Endothelial cell (in vitro differentiated cells): ENCODE results near the gene IFRD2. TPM values are rescaled to one million over a fixed set of nuclear protein-coding genes. Genes with fewer than 3 reads are reported as not detected.

Source experiments
- DNase-seq: peaks from one replicate; pipeline ENCODE4 v3.0.0; 2021; ENCODE audit warnings: low spot score
- H3K27ac Mint-ChIP-seq: one replicate; pipeline ENCODE4 v1.8.0; 2021; ENCODE audit warnings: mixed read lengths, inconsistent platforms; ENCODE audit not compliant: unreplicated experiment
- H3K27me3 Mint-ChIP-seq: one replicate; pipeline ENCODE4 v1.8.0; 2021; ENCODE audit warnings: mild to moderate bottlenecking, moderate library complexity, mixed read lengths, inconsistent platforms; ENCODE audit not compliant: unreplicated experiment
- H3K36me3 Mint-ChIP-seq: one replicate; pipeline ENCODE4 v1.8.0; 2021; ENCODE audit warnings: mild to moderate bottlenecking, low read depth, mixed read lengths, inconsistent platforms; ENCODE audit not compliant: unreplicated experiment
- H3K4me1 Mint-ChIP-seq: one replicate; pipeline ENCODE4 v1.8.0; 2021; ENCODE audit warnings: mild to moderate bottlenecking, mixed read lengths, inconsistent platforms; ENCODE audit not compliant: unreplicated experiment
- H3K4me3 Mint-ChIP-seq: one replicate; pipeline ENCODE4 v1.8.0; 2021; ENCODE audit warnings: mild to moderate bottlenecking, mixed read lengths, inconsistent platforms; ENCODE audit not compliant: unreplicated experiment
- H3K9me3 Mint-ChIP-seq: one replicate; pipeline ENCODE4 v1.8.0; 2021; ENCODE audit warnings: mixed read lengths, inconsistent platforms; ENCODE audit not compliant: unreplicated experiment
- CTCF ChIP-seq: fragments of 200-600 bp; sonication (generic); IDR thresholded peaks from one replicate; pipeline ENCODE4 v1.5.0; 2021; ENCODE audit warnings: antibody characterized with exemption; ENCODE audit not compliant: unreplicated experiment
- total RNA-seq: library from RNA; stranded (reverse); fragmentation: NEBNext Ultra II Directional; extraction: Animal tissue kit (Norgen Biotek cat#: 25700); gene quantifications from one replicate; pipeline ENCODE4 v1.2.1, GENCODE V29; 2021; ENCODE audit not compliant: unreplicated experiment

The IFRD2 gene
- total RNA-seq, 1 donor from 2014 or later = 43.2 TPM

GRCh38 chr3:50256978-50257890, 35.0 kb downstream of the IFRD2 start:
- TF ChIP-seq CTCF = no peak
- Mint-ChIP-seq H3K36me3 (peaks cover 20% of the 10 kb centered on the region), H3K4me1 (peaks cover 29% of the 10 kb centered on the region), H3K27ac (peak overlapping the region; percentile 88), H3K27me3 (peaks cover 17% of the 10 kb centered on the region), H3K9me3 (no peaks in the 10 kb centered on the region), H3K4me3 (peak overlapping the region; percentile 80)
- DNase-seq = peak; percentile 70

GRCh38 chr3:50255251-50255615, 37.0 kb downstream of the IFRD2 start:
- no peaks in the 10 kb centered on the region for H3K9me3 Mint-ChIP-seq
- H3K4me1 Mint-ChIP-seq = peaks cover 35% of the 10 kb centered on the region
- no peak for DNase-seq
- H3K36me3 Mint-ChIP-seq = peaks cover 27% of the 10 kb centered on the region
- H3K27ac Mint-ChIP-seq = peak overlapping the region; percentile 72
- H3K4me3 Mint-ChIP-seq = no peak overlapping the region
- TF ChIP-seq CTCF = no peak
- peaks cover 18% of the 10 kb centered on the region for H3K27me3 Mint-ChIP-seq

GRCh38 chr3:50254577-50255250, 37.5 kb downstream of the IFRD2 start:
- no peak overlapping the region for H3K4me3 Mint-ChIP-seq
- H3K27me3 Mint-ChIP-seq = peaks cover 19% of the 10 kb centered on the region
- peak; percentile 16 for DNase-seq
- H3K9me3 Mint-ChIP-seq = no peaks in the 10 kb centered on the region
- H3K27ac Mint-ChIP-seq = peak overlapping the region; percentile 72
- H3K36me3 Mint-ChIP-seq = peaks cover 27% of the 10 kb centered on the region
- no peak for TF ChIP-seq CTCF
- H3K4me1 Mint-ChIP-seq = peaks cover 38% of the 10 kb centered on the region

GRCh38 chr3:50251220-50251619, 41.0 kb downstream of the IFRD2 start:
- Mint-ChIP-seq H3K27ac (peak overlapping the region; percentile 76), H3K4me1 (peaks cover 55% of the 10 kb centered on the region), H3K27me3 (peaks cover 16% of the 10 kb centered on the region), H3K36me3 (peaks cover 26% of the 10 kb centered on the region), H3K4me3 (peak overlapping the region; percentile 56), H3K9me3 (no peaks in the 10 kb centered on the region)
- no peak for DNase-seq
- TF ChIP-seq CTCF = no peak

GRCh38 chr3:50250514-50250913, 41.7 kb downstream of the IFRD2 start:
- Mint-ChIP-seq H3K9me3 (no peaks in the 10 kb centered on the region), H3K36me3 (peaks cover 26% of the 10 kb centered on the region), H3K27ac (no peak overlapping the region), H3K27me3 (peaks cover 16% of the 10 kb centered on the region), H3K4me3 (no peak overlapping the region), H3K4me1 (peaks cover 58% of the 10 kb centered on the region)
- DNase-seq = no peak
- TF ChIP-seq CTCF = no peak
